ENCODE data around the gene MAPK8IP2.
"Not testable (repeated sequence)": the region's sequence is repeated elsewhere in the genome, so short reads cannot be mapped to it uniquely, and the experiment has no call there.

Gene MAPK8IP2

DNA sequence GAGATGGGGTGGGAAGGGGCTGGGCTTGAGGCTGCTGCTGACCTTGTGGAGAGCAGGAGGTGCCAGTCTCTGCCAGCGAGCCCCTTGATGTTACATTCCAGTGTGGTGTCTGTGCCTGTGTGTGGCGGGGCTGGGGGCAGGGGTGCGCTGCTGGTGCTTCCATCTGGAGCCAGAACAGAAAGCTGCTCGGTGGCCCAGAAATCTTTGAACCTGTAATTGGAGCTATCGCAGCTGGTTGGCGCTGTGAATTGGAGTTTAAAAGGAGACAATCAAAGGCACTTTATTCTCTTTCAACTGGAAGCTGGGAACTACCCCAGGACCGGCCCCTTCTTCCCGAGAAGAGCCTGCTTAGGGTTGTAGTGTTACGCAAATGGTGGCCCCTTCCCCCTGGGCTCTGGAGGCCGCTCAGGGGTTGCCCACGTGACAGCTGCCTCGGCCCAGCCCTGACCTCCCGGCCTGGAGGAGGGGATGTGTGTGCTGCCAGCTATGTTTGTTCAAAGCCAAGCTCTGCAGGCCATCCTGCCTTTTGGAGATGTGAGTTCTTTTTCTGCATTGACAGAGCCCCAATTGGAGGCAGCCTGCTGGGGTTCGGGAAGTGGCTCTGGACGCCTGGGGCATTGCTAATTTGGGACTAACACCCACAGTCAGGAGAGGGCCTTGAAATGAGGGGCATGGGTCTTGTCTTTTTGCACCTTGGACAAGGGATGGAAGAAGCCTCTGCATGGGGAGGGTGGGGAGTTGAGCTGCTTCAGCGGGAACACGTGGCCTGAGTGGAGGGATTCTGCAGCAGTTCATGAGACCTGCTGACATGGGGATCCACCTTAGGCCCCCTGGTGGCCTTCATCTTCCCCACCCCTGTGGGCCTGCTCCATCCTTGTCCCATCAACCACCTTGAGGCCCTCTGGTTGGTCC, 41.4 kb downstream of the MAPK8IP2 start:
- DNase-seq: no peak

GRCh38 chr22:50643021-50643820, 42.6 kb downstream of the MAPK8IP2 start:
- DNase-seq: not testable (repeated sequence)

- not testable (repeated sequence) for DNase-seq
Observed at GRCh38 chr22:50643821-50644101, 43.2 kb downstream of the MAPK8IP2 start.

GRCh38 chr22:50653256-50653655, 52.7 kb downstream of the MAPK8IP2 start:
- DNase-seq: no peak

DNA sequence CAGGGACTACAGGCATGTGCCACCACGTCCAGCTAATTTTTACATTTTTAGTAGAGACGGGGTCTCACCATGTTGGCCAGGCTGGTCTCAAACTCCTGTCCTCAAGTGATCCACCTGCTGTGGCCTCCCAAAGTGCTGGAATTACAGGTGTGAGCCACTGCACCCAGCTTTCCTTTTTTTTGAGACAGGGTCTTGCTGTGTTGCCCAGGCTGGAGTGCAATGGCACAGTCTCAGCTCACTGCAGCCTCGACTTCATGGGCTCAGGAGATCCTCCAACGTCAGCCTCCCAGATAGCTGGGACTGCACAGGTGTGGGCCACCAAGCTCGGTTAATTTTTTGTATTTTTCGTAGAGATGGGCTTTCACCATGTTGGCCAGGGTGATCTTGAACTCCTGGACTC, 54.1 kb downstream of the MAPK8IP2 start:
- DNase-seq: not testable (repeated sequence)

GRCh38 chr22:50656122-50657070, 55.8 kb downstream of the MAPK8IP2 start:
- no peak for DNase-seq

GRCh38 chr22:50657925-50658324, 57.3 kb downstream of the MAPK8IP2 start:
- no peak for DNase-seq

DNA sequence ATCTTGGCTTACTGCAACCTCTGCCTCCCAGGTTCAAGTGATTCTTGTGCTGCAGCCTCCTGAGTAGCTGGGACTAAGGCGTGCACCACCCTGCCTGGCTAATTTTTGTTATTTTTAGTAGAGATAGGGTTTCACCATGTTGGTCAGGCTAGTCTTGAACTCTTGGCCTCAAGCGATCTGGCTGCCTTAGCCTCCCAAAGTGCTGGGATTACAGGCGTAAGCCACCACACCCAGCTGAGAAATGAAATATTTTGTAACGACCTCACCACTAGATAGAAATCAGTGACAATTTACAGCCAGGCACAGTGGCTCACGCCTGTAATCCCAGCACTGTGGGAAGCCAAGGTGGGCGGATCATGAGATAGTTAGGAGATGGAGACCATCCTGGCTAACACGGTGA, 59.1 kb downstream of the MAPK8IP2 start:
- DNase-seq: not testable (repeated sequence)

- DNase-seq: no peak
Observed at GRCh38 chr22:50660306-50660705, 59.7 kb downstream of the MAPK8IP2 start.

Data from cortex of kidney (tissue), 1 donor.